Type B pancreatic cell (in vitro differentiated cells): ENCODE measurements around the gene FLT3LG. TPM values are rescaled to one million over a fixed set of nuclear protein-coding genes. Genes with fewer than 3 reads are reported as not detected.
"Not testable (repeated sequence)": the region's sequence is repeated elsewhere in the genome, so short reads cannot be mapped to it uniquely, and the experiment has no call there.

Experiments
- DNase-seq: peaks from one replicate; pipeline ENCODE4 v3.0.0; 2021; ENCODE audit warnings: mixed read lengths; ENCODE audit not compliant: unreplicated experiment; ENCODE audit errors: extremely low spot score
- H3K27ac Mint-ChIP-seq: 2 replicates; pipeline ENCODE4 v1.8.0; 2021; ENCODE audit warnings: mild to moderate bottlenecking, mixed read lengths
- H3K27me3 Mint-ChIP-seq: 2 replicates; pipeline ENCODE4 v1.8.0; 2021; ENCODE audit warnings: mixed read lengths
- H3K36me3 Mint-ChIP-seq: 2 replicates; pipeline ENCODE4 v1.8.0; 2021; ENCODE audit warnings: mixed read lengths
- H3K4me1 Mint-ChIP-seq: one replicate; pipeline ENCODE4 v1.8.0; 2021; ENCODE audit warnings: mixed read lengths; ENCODE audit not compliant: unreplicated experiment
- H3K4me3 Mint-ChIP-seq: 2 replicates; pipeline ENCODE4 v1.8.0; 2021; ENCODE audit warnings: mild to moderate bottlenecking, mixed read lengths
- H3K9me3 Mint-ChIP-seq: 2 replicates; pipeline ENCODE4 v1.8.0; 2021; ENCODE audit warnings: mixed read lengths
- CTCF ChIP-seq: fragments of 200-600 bp; sonication (generic); conservative IDR thresholded peaks from 2 replicates; pipeline ENCODE4 v1.5.0; 2021; ENCODE audit warnings: antibody characterized with exemption, mild to moderate bottlenecking
- total RNA-seq: library from RNA; stranded (reverse); gene quantifications from 2 replicates; pipeline ENCODE4 v1.2.1, GENCODE V29; 2021; ENCODE audit warnings: low replicate concordance

Gene FLT3LG
- total RNA-seq, 1 donor from 2014 or later, result 2.0 TPM

- Mint-ChIP-seq H3K36me3 (peaks cover 9% of the 10 kb centered on the region), H3K9me3 (no peaks in the 10 kb centered on the region), H3K27ac (peak overlapping the region; percentile 97), H3K27me3 (peaks cover 2% of the 10 kb centered on the region), H3K4me1 (peaks cover 16% of the 10 kb centered on the region), H3K4me3 (peak overlapping the region; percentile 97)
- DNase-seq, result no peak
- TF ChIP-seq CTCF, result no peak
Observed at GRCh38 chr19:49453757-49454240, 20.2 kb upstream of the FLT3LG start.

GRCh38 chr19:49455773-49456172 is 18.2 kb upstream of the FLT3LG start:
- Mint-ChIP-seq H3K4me1 (peaks cover 10% of the 10 kb centered on the region), H3K4me3 (peak overlapping the region; percentile 26), H3K9me3 (no peaks in the 10 kb centered on the region), H3K27me3 (peaks cover 2% of the 10 kb centered on the region), H3K27ac (peak overlapping the region; percentile 5), H3K36me3 (peaks cover 9% of the 10 kb centered on the region)
- DNase-seq, result no peak
- TF ChIP-seq CTCF, result no peak

GRCh38 chr19:49456326-49456725 is 17.7 kb upstream of the FLT3LG start:
- peaks cover 2% of the 10 kb centered on the region for H3K27me3 Mint-ChIP-seq
- H3K9me3 Mint-ChIP-seq, result no peaks in the 10 kb centered on the region
- H3K27ac Mint-ChIP-seq, result peak overlapping the region; percentile 5
- TF ChIP-seq CTCF, result no peak
- peaks cover 9% of the 10 kb centered on the region for H3K36me3 Mint-ChIP-seq
- no peak for DNase-seq
- H3K4me3 Mint-ChIP-seq, result peak overlapping the region; percentile 26
- peaks cover 7% of the 10 kb centered on the region for H3K4me1 Mint-ChIP-seq

- peaks cover 4% of the 10 kb centered on the region for H3K36me3 Mint-ChIP-seq
- no peak for DNase-seq
- H3K27ac Mint-ChIP-seq, result no peak overlapping the region
- H3K4me3 Mint-ChIP-seq, result no peak overlapping the region
- H3K9me3 Mint-ChIP-seq, result no peaks in the 10 kb centered on the region
- H3K4me1 Mint-ChIP-seq, result no peaks in the 10 kb centered on the region
- TF ChIP-seq CTCF, result no peak
- no peaks in the 10 kb centered on the region for H3K27me3 Mint-ChIP-seq
Observed at GRCh38 chr19:49458567-49458903, 15.5 kb upstream of the FLT3LG start.

GRCh38 chr19:49459388-49459787 is 14.6 kb upstream of the FLT3LG start:
- Mint-ChIP-seq H3K27ac (no peak overlapping the region), H3K4me1 (no peaks in the 10 kb centered on the region), H3K27me3 (no peaks in the 10 kb centered on the region), H3K9me3 (no peaks in the 10 kb centered on the region), H3K4me3 (no peak overlapping the region), H3K36me3 (peaks cover 4% of the 10 kb centered on the region)
- no peak for TF ChIP-seq CTCF
- no peak for DNase-seq

- not testable (repeated sequence) for H3K4me1 Mint-ChIP-seq, H3K9me3 Mint-ChIP-seq, H3K27me3 Mint-ChIP-seq, DNase-seq, H3K27ac Mint-ChIP-seq, H3K36me3 Mint-ChIP-seq, H3K4me3 Mint-ChIP-seq
Observed at GRCh38 chr19:49461130-49461529, 12.9 kb upstream of the FLT3LG start.
